Keratinocyte (primary cell): Measurements from ENCODE around the gene PPIP5K2.

Source experiments
- CTCF ChIP-seq, 3 experiments: IDR thresholded peaks in 1 of 3; conservative IDR thresholded peaks in 1 of 3; optimal IDR thresholded peaks in 1 of 3; 2 replicates in 2 of 3; 3 replicates in 1 of 3; pipeline versions ENCODE3 to v1.5.1; 2011; ENCODE audit warnings: low read length in 3 of 3, mild to moderate bottlenecking in 3 of 3, moderate library complexity in 2 of 3, control low read depth in 1 of 3, inconsistent platforms in 1 of 3; ENCODE audit not compliant: insufficient read depth in 2 of 3; ENCODE audit errors: extremely low read depth in 1 of 3
- EZH2 ChIP-seq: IDR thresholded peaks from one replicate; pipeline ENCODE4 v1.6.1; 2012; ENCODE audit warnings: inconsistent platforms, mild to moderate bottlenecking, low read length, moderate library complexity

DNA sequence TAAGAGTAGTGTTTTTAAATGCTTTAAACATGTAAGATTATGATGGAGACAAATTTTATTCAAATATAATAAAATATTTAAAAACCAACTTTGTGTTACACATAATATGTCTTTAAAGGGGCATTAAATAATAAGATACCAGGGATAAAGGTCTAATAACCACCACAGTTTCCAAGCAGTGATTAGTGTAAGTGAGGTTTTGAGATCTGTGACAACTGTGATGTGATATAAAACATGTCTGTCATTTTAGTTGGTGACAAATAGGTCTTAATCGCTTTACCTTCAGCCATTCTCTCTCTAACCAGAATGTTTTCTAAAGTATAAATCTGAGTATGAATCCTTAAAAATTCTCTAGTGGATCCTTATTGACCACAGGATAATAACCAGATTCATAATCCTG is 28.1 kb downstream of the PPIP5K2 start:
- TF ChIP-seq CTCF (optimal IDR thresholded peaks at IDR 0.05 in 1 of 3, IDR thresholded peaks at IDR 0.05 in 1 of 3, conservative IDR thresholded peaks at IDR 0.05 in 1 of 3; ENCODE audit: extremely low read depth in 1 of 3, insufficient read depth in 2 of 3, low read length in 3 of 3) (no peak), EZH2 (no peak)
